ENCODE results near the gene RAB44.
"Not testable (repeated sequence)": the region's sequence is repeated elsewhere in the genome, so short reads cannot be mapped to it uniquely, and the experiment has no call there.

The RAB44 gene

GRCh38 chr6:36686668-36687513 lies 10.7 kb upstream of the RAB44 start:
- no peak for DNase-seq

- DNase-seq: no peak
Measured at GRCh38 chr6:36688063-36688738, 9.4 kb upstream of the RAB44 start.

GRCh38 chr6:36688739-36689075 lies 8.9 kb upstream of the RAB44 start:
- no peak for DNase-seq

GRCh38 chr6:36691011-36691410 lies 6.6 kb upstream of the RAB44 start:
- DNase-seq: no peak

DNA sequence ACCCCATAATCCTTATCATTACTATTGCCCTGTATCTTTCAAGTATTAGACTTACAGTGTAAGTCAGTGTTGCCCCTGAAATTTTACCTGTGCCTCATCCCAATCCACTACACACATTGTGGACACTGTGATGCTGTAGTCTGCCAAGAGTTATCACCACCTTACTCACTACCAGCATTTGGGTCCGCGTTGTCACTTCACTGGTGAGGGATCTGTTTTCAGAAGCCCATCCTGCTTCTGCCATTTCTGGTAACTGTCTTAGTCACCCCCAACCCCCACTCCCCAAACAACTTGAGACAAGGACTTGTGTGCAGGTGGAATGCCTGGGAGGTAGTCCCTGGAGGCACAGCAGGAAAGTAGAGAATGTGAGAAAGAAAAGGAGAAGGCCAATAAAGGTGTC lies 6.0 kb upstream of the RAB44 start:
- no peak for DNase-seq

DNA sequence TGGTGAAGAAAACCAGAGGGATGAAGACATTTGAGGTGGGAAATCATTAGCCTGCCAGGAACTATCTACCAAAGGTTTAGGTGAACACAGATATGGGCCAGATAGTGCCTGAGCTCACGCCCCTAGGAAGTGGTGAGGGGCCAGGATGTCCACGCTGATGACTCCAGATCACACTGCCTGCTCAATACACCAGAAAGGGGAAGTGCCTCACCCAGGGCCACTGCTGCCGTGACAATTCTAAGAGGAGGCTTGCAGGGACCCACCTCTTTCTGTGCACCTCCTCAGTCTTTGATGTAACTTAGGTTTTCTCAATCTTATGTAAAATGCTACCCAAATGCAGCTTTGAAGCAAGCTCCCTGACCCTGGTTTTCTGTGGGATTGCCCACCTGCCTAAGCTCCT lies 5.4 kb upstream of the RAB44 start:
- DNase-seq: no peak

DNA sequence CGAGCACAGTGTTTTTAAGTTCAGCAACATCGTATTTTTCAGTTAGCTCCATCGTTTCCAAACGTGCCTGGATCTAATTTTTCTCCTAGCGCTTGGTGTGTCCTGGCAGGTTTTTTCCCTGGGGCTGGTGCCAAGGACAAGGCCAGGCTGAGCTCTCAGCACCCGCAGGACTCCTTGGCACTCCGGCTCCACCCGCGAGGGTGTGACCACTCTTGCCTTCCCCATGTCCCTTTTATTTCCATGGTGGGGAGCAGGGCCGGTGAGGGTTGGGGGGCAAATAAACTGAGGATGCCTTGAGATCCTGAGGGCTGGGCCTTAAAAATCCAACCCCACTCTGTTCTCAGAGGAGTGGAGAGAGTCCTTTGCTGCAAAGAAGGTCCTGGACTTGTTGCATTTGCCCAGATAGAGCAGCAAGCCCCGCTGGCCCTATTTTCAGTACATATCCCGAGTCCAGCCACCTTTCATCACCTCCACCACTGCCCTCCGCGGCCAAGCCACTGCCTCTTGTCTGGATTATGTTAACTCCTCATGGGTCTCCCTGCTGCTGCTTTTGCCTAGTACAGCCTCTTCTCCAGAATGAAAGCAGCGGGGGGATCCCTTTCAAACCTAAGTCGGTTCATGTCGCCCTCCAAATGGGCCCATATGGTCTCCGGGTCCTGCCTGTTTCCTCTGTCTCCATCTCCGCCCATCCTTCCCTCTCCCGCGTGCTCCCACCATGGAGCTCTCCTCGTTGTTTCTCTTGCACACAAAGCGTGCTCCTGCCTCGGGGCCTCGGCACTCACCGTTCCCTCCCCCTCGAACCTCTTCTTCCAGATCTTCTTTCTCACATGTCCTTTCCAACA lies 4.5 kb upstream of the RAB44 start:
- no peak for DNase-seq

DNA sequence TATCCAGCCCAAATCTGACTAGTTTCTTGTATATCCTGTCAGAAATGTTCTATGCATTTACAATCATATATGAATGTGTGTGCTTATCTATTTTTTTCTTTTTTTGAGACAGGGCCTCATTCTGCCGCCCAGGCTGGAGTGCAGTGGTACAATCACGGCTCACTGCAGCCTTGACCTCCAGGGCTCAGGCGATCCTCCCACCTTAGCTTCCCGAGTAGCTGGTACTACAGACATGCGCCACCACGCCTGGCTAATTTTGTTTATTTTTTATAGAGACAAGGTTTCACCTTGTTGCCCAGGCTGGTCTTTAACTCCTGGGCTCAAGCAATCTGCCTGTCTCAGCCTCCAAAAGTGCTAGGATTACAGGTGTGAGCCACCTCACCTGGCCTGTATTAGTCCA lies 3.0 kb upstream of the RAB44 start:
- DNase-seq: no peak

- no peak for DNase-seq
Measured at GRCh38 chr6:36695414-36695813, 2.2 kb upstream of the RAB44 start.

DNA sequence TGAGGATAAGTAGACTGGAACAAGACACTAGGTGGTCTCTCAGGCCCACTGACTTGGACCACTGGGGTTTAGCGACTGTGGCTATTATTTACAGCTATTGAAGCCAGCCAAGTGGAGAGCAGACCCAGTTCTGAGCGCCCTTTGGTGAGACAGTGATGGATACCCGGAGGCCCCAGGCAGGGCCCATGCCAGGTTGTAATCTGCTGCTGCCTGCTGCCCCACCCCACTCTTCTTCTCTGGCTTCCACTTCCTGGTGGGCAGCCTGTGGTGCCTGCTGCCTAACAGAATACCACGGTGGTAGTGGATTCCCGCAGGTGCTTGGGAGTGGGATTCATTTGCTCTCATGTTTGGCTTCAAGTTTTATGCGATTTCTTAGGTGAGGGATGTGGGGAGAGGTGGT lies 570 bp downstream of the RAB44 start:
- DNase-seq: no peak

GRCh38 chr6:36698871-36699271 lies 1.2 kb downstream of the RAB44 start:
- no peak for DNase-seq

DNA sequence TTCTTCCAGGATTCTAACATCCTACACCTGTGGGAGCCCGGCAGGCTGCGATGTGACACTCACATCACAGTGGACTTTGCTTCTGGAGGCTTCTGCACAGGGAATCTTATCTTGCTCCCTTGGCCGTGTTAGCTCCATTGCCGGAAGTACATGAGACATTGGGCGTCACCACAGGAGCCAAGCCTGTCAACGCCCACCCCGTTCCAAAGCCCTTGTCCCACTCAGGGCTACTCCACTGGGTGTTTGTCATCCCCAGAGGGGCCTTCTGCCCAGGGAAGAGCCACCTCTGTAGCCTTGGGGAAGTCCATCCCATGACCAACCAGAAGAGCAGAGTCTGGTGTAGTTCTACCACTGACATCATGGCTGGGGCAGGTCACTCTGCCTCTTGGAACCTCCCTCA lies 1.7 kb downstream of the RAB44 start:
- no peak for DNase-seq

DNA sequence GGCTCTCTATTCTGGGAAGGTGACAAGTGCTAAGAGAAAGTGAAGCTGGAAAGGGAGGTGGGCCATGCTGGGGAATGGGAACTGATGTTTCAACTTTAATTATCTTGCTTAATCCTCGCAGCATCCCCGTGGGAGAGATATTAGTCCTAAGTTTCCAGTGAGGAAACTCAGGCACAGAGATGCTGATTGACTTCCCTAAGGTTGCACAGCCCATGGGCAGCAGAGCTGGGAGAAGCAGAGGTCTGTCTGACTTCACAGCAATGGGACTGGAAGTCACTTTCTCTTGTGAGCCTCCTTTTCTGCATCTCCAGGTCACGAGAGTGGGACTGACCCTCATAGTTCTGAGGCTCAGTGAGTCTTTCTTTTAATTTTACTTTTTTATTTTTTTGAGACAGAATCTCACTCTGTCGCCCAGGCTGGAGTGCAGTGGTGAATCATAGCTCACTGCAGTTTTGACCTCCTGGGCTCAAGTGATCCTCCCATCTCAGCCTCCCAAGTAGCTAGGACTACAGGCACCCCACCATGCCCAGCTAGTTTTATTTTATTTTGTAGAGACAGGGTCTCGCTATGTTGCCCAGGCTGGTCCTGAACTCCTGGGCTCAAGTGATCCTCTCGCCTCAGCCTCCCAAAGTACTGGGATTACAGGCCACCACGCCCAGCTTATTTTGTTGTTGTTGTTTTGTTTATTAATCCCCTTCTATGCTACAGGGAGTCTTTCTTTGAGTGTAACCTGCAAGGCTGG lies 2.6 kb downstream of the RAB44 start:
- no peak for DNase-seq

DNA sequence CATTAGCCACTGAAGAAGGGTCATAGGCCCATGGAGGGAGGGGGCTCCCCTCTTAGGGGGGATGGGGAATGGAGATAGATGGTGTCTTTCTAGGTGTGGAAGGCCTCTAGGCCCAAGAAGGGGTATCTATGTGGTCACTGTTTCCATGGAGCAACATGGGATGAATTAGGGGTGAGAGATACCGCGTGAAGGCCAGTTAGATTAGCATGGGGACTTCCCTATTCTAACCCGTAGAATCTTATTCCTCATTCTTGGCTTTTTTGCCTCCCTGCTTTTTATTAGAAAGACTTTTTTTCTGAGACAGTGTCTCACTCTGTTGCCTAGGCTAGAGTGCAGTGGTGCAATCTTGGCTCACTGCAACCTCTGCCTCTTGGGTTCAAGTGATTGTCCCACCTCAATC lies 3.2 kb downstream of the RAB44 start:
- no peak for DNase-seq

DNA sequence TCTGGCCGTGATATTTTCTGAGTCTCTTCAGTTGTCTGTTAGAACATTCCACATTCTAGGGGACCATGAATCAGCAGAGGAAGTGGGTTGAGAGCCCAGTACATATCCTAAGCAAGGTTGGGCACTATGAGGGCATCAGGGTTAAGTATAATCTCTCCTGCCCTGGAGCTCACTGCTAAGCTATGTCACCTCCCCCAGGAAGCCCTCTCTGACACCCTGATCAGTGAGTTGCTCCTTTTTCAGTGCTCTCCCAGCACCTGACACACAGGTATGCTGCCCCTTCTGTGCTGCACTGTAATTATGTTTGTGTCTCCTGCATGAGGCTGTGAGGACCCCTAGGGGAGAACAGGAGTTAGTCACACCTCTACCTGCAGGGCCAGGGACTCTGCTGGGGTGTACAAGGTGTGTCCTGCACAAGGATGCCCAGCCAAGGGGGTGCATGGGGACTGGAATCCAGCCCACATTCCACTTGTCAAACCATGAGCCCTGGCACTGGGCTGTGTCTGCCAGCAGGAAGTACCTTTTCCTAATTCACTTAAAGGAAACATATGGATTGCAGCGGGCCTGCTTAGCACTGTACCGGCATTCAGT lies 3.9 kb downstream of the RAB44 start:
- no peak for DNase-seq

DNA sequence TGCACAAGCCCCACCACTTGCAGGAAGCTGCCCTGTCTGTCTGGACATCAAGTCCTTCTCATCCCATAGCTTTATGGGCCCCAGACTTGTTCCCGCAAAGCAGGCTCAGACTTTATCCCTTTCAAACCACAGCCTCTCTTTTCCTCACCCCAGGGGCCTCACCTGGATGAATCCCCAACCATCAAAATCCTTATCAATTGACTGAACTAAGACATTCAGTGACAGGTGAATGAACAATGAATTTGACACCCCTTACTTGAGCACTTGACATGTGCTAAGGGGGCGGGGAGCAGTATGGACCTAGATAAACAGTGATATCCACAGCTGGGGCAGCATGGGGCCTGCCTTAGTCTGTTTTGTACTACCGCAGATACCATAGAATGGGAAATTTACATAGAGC lies 5.0 kb downstream of the RAB44 start:
- no peak for DNase-seq

- DNase-seq: no peak
Measured at GRCh38 chr6:36703081-36703606, 5.5 kb downstream of the RAB44 start.

GRCh38 chr6:36703982-36704381 lies 6.4 kb downstream of the RAB44 start:
- no peak for DNase-seq

DNA sequence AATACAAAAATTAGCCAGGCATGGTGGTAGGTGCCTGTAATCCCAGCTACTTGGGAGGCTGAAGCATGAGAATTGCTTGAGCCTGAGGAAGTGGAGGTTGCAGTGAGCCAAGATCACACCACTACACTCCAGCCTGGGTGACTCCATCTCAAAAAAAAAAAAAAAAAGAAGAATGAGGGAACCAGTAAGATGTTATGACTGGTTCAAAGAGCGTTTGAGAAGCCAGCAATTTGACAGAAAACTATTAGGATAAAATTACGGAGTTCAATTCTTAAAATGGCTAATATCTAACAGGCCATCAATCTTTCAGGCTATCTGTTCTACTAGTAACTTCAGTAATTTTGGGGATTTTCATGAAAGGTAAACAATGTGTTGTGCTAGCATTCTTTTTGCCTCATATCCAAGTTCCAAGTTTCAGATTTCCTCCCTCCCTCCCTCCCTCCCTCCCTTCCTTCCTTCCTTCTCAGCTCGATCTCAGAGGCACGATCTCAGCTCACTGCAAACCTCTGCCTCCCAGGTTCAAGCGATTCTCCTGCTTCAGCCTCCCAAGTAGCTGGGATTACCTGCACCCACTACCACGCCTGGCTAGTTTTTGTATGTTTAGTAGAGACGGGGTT lies 7.4 kb downstream of the RAB44 start:
- not testable (repeated sequence) for DNase-seq

DNA sequence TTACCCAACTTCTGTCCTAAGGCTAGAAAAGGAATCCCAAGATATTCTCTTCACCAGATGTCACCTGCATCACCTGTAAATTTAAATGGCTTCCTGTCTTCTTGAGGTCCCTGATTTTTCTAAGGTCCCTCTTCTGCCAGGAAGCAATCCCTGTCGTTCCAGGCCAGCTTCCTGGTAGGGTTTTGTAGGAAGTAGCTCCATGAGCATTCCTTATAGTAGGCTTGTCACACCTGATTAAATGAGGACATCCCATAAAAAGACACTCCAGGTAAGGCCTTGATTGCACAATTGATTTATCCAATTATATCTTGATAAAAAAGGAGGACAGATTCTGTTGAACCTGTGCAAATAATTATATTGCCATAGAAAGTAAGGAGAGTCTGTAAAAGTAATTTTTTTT lies 8.7 kb downstream of the RAB44 start:
- DNase-seq: no peak

DNA sequence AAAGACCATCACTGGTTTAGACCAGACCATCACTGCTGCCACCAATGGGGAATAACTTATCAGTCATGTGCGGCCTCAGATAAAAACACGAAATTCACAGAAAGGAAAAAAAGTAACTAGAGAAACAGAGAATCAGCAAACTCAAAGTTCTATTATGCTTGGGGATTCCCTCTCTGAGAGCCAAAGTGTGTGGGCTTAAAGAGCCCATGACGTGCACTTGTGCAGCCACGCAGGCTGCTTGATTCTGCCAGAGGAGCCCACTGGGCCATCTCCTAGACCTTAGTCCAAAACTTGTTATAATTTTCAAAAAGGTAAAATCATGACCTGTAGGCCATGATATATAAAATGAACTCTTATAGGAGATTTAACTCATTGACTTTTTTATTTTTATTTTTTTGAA lies 15.2 kb downstream of the RAB44 start:
- DNase-seq: no peak

GRCh38 chr6:36713846-36714245 lies 16.2 kb downstream of the RAB44 start:
- no peak for DNase-seq
